HG03571 (cell line): ENCODE measurements around the gene B3GAT1.

Experiments used
- ATAC-seq: cut with Tn5 transposase; IDR thresholded peaks from one replicate; pipeline ENCODE4 v1.9.1; 2021; ENCODE audit not compliant: unreplicated experiment

Gene B3GAT1

GRCh38 chr11:134374171-134374570 is 37.9 kb downstream of the B3GAT1 start:
- no peak for ATAC-seq

- ATAC-seq, result no peak
Measured at GRCh38 chr11:134373591-134374052, 38.4 kb downstream of the B3GAT1 start.

- ATAC-seq, result no peak
Measured at GRCh38 chr11:134372961-134373360, 39.1 kb downstream of the B3GAT1 start.

- no peak for ATAC-seq
Measured at GRCh38 chr11:134372536-134372935, 39.5 kb downstream of the B3GAT1 start.

GRCh38 chr11:134371436-134372185 is 40.4 kb downstream of the B3GAT1 start:
- ATAC-seq, result no peak

GRCh38 chr11:134370526-134371435 is 41.3 kb downstream of the B3GAT1 start:
- ATAC-seq, result no peak

- no peak for ATAC-seq
Measured at GRCh38 chr11:134369656-134370525, 42.2 kb downstream of the B3GAT1 start.

- no peak for ATAC-seq
Measured at GRCh38 chr11:134367781-134368180, 44.3 kb downstream of the B3GAT1 start.

GRCh38 chr11:134366254-134366653 is 45.8 kb downstream of the B3GAT1 start:
- ATAC-seq, result no peak

- ATAC-seq, result no peak
Measured at GRCh38 chr11:134365011-134365925, 46.8 kb downstream of the B3GAT1 start.

- ATAC-seq, result no peak
Measured at GRCh38 chr11:134364261-134364660, 47.8 kb downstream of the B3GAT1 start.

GRCh38 chr11:134363592-134363991 is 48.5 kb downstream of the B3GAT1 start:
- no peak for ATAC-seq

- ATAC-seq, result no peak
Measured at GRCh38 chr11:134363161-134363560, 48.9 kb downstream of the B3GAT1 start.

- no peak for ATAC-seq
Measured at GRCh38 chr11:134362192-134362901, 49.7 kb downstream of the B3GAT1 start.

GRCh38 chr11:134361661-134362060 is 50.4 kb downstream of the B3GAT1 start:
- ATAC-seq, result no peak

- ATAC-seq, result no peak
Measured at GRCh38 chr11:134360050-134360835, 51.8 kb downstream of the B3GAT1 start.

GRCh38 chr11:134359646-134360045 is 52.4 kb downstream of the B3GAT1 start:
- ATAC-seq, result no peak

GRCh38 chr11:134358856-134359490 is 53.1 kb downstream of the B3GAT1 start:
- ATAC-seq, result no peak
